Measurements from ENCODE around the gene PCID2.

GRCh38 chr13:113245849-113246796 lies 37.7 kb upstream of the PCID2 start:
- no peak for TF ChIP-seq CTCF (IDR thresholded peaks at IDR 0.05; ENCODE audit: insufficient read depth, low read length, poor library complexity, severe bottlenecking)
- no peak for TF ChIP-seq EZH2phosphoT487 (conservative IDR thresholded peaks at IDR 0.05; ENCODE audit: low read length)
